ENCODE measurements around the gene EFHB.

- TF ChIP-seq CREB5 (CRISPR knock-in tag; IDR thresholded peaks at IDR 0.05; ENCODE audit: low read depth), result no peak
- no peak for TF ChIP-seq PATZ1 (CRISPR knock-in tag; IDR thresholded peaks at IDR 0.05; ENCODE audit: borderline replicate concordance)
- no peak for TF ChIP-seq TSHZ2 (CRISPR knock-in tag; IDR thresholded peaks at IDR 0.05)
- TF ChIP-seq ZFP3 (CRISPR knock-in tag; IDR thresholded peaks at IDR 0.05), result no peak
These were observed 42.3 kb downstream of the EFHB start for GRCh38 chr3:19891740-19892139.

All from SK-N-SH treated with all-trans-retinoic acid at 6 μM for 48 hours (cell line).